CD4-positive, alpha-beta T cell (primary cell): Measurements from ENCODE around the gene ADCY7. TPM values are rescaled to one million over a fixed set of nuclear protein-coding genes. Genes with fewer than 3 reads are reported as not detected.

ENCODE experiments used
- ATAC-seq: fragments of 200-7000 bp; cut with Tn5 transposase; one replicate; pipeline ENCODE4 v1.10.0; 2022; ENCODE audit warnings: mild to moderate bottlenecking; ENCODE audit not compliant: poor library complexity
- CTCF ChIA-PET: fragments of 350-600 bp; sonication (Branson Sonifier 250); formaldehyde crosslinking; loops from one replicate; lab custom pipeline; 2021; ENCODE audit warnings: antibody characterized with exemption, inconsistent platforms; lab: Charles Lee
- POLR2A ChIA-PET: fragments of 350-600 bp; sonication (Branson Sonifier 250); formaldehyde crosslinking; loops from one replicate; lab custom pipeline; 2021; ENCODE audit warnings: antibody characterized with exemption, inconsistent platforms; lab: Charles Lee
- DNase-seq, 14 experiments: peaks; one replicate each; pipeline ENCODE4 v3.0.0-alpha.2; 2013 to 2020; ENCODE audit warnings: mixed read lengths in 2 of 14
- H3K27ac ChIP-seq, 2 donors: one replicate each; pipeline versions ENCODE4 v1.5.1 to v1.7.0; 2013; ENCODE audit warnings: low read length in 2 of 2, low read depth in 1 of 2, mild to moderate bottlenecking in 1 of 2
- H3K27me3 ChIP-seq, 2 experiments: 1 replicate in 1 of 2; 2 replicates in 1 of 2; pipeline versions ENCODE4 v1.6.1 to v1.7.0; 2013; ENCODE audit warnings: low read length in 2 of 2, control low read depth in 1 of 2, mild to moderate bottlenecking in 1 of 2, moderate library complexity in 1 of 2; ENCODE audit not compliant: insufficient read depth in 2 of 2, control insufficient read depth in 1 of 2
- H3K36me3 ChIP-seq: one replicate; pipeline ENCODE4 v1.6.1; 2013; ENCODE audit warnings: low read length, control low read depth; ENCODE audit not compliant: insufficient read depth
- H3K4me1 ChIP-seq: one replicate; pipeline ENCODE4 v1.6.1; 2013; ENCODE audit warnings: low read length, control low read depth; ENCODE audit not compliant: insufficient read depth
- H3K4me3 ChIP-seq: one replicate; pipeline ENCODE4 v1.5.1; 2013; ENCODE audit warnings: mild to moderate bottlenecking, low read length, moderate library complexity
- H3K9me3 ChIP-seq, 2 experiments: 1 replicate in 1 of 2; 2 replicates in 1 of 2; pipeline versions ENCODE4 v1.6.1 to v1.7.0; 2013; ENCODE audit warnings: low read length in 2 of 2, mild to moderate bottlenecking in 2 of 2, control low read depth in 1 of 2, moderate library complexity in 1 of 2; ENCODE audit not compliant: control insufficient read depth in 1 of 2, insufficient read depth in 1 of 2
- H3K27ac Mint-ChIP-seq: one replicate; pipeline ENCODE4 v1.8.0; 2020; ENCODE audit warnings: mixed read lengths
- H3K27me3 Mint-ChIP-seq: one replicate; pipeline ENCODE4 v1.8.0; 2021; ENCODE audit warnings: mixed read lengths
- H3K36me3 Mint-ChIP-seq: one replicate; pipeline ENCODE4 v1.8.0; 2021; ENCODE audit warnings: low read depth, mixed read lengths
- H3K4me1 Mint-ChIP-seq: one replicate; pipeline ENCODE4 v1.8.0; 2021; ENCODE audit warnings: low read depth, mixed read lengths
- H3K4me3 Mint-ChIP-seq: one replicate; pipeline ENCODE4 v1.8.0; 2020; ENCODE audit warnings: mild to moderate bottlenecking, mixed read lengths
- H3K9me3 Mint-ChIP-seq: one replicate; pipeline ENCODE4 v1.8.0; 2020; ENCODE audit warnings: mixed read lengths
- intact Hi-C, 2 experiments: fragments of 100-400 bp; cut with DNase I in 1 of 2; cut with micrococcal nuclease in 1 of 2; formaldehyde crosslinking; loops; one replicate each; pipeline versions ENCODE4 v1.15.1 to v1.9.0; 2023 to 2025; cut with DNase I, micrococcal nuclease
- total RNA-seq, 174 experiments: library from RNA in 2 of 174; stranded (reverse) in 2 of 174; gene quantifications; one replicate each; pipeline ENCODE4 v1.2.3 and lab custom pipeline; 2021 to 2026
- TF ChIP-seq, protein P1 (sequence below): fragments of 200-600 bp; IDR thresholded peaks from one replicate; pipeline ENCODE4 v1.8.0; 2022; ENCODE audit warnings: antibody characterized with exemption, mild to moderate bottlenecking

The ADCY7 gene
- total RNA-seq, 2 experiments from 2014 or later, result 136 to 147 TPM

DNA sequence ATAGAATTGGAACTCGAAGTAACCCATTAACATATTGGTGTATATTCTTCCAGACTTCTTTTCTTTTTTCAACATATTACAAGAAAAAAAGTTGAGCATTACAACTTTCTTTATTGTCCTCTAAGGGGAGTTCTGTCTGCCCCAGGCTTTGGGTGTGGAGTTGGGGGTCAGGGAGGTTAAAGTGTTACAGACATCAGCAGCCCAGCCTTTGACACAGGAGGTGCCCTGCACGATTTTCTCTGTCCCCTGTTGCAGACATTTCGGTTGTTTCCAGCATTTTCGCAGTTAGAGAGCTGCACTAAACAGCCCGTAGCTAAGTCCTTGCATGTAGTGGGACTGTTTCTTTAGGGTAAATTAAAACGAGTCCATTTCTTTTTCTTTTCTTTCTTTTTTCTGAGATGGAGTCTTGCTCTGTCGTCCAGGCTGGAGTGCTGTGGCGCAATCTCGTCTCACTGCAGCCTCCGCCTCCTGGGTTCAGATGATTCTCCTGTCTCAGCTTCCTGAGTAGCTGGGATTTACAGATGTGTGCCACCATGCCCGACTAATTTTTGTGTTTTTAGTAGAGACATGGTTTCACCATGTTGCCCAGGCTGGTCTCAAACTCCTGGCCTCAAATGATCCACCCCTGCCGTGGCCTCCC lies 13.4 kb upstream of the ADCY7 start:
- Histone ChIP-seq H3K9me3 (peaks cover 0 to 3% of the 10 kb centered on the region in 2 experiments), H3K27me3 (no peaks in the 10 kb centered on the region), H3K27ac (no peak overlapping the region), H3K4me3 (no peak overlapping the region), H3K4me1 (no peaks in the 10 kb centered on the region), H3K36me3 (no peaks in the 10 kb centered on the region)
- DNase-seq (no peak), ATAC-seq (no peak)
- Mint-ChIP-seq H3K36me3 (no peaks in the 10 kb centered on the region), H3K27me3 (no peaks in the 10 kb centered on the region), H3K27ac (no peak overlapping the region), H3K9me3 (no peaks in the 10 kb centered on the region), H3K4me1 (no peaks in the 10 kb centered on the region), H3K4me3 (no peak overlapping the region)
- CTCF ChIA-PET, result no interaction called here
- intact Hi-C loops, result no loop called here
- POLR2A ChIA-PET, result interaction anchor here (0.8 kb wide), 1 partner anchor 45 kb away, joined by 3 read pairs; no protein-coding TSS in a partner anchor
- TF ChIP-seq, protein P1, sequence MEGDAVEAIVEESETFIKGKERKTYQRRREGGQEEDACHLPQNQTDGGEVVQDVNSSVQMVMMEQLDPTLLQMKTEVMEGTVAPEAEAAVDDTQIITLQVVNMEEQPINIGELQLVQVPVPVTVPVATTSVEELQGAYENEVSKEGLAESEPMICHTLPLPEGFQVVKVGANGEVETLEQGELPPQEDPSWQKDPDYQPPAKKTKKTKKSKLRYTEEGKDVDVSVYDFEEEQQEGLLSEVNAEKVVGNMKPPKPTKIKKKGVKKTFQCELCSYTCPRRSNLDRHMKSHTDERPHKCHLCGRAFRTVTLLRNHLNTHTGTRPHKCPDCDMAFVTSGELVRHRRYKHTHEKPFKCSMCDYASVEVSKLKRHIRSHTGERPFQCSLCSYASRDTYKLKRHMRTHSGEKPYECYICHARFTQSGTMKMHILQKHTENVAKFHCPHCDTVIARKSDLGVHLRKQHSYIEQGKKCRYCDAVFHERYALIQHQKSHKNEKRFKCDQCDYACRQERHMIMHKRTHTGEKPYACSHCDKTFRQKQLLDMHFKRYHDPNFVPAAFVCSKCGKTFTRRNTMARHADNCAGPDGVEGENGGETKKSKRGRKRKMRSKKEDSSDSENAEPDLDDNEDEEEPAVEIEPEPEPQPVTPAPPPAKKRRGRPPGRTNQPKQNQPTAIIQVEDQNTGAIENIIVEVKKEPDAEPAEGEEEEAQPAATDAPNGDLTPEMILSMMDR, result no peak

DNA sequence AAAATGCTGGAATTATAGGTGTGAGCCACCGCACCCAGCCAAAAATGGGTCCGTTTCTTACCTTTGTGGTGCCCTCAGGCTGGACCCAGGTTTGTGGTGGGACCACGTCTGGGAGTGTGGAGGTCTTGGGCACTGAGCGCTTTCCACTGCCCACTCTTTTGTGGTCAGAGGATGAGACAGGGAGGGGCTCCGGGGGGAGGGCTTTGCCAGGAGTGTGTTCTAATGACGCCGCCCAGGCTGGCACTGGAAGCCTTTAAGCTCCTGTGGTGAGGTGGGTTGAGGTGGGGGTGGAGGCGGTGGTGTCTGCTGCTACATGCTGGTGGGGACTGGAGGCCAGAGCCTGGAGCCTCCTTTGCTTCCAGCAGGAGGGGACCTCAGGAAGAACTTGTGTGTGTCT lies 12.8 kb upstream of the ADCY7 start:
- intact Hi-C loops, result no loop called here
- ChIA-PET POLR2A (no interaction called here), CTCF (no interaction called here)
- H3K27me3 ChIP-seq, result no peaks in the 10 kb centered on the region
- no peak overlapping the region for H3K4me3 ChIP-seq
- Mint-ChIP-seq H3K9me3 (no peaks in the 10 kb centered on the region), H3K27me3 (no peaks in the 10 kb centered on the region), H3K4me3 (no peak overlapping the region), H3K36me3 (no peaks in the 10 kb centered on the region), H3K4me1 (no peaks in the 10 kb centered on the region), H3K27ac (no peak overlapping the region)
- no peaks in the 10 kb centered on the region for H3K4me1 ChIP-seq
- TF ChIP-seq, protein P1, result no peak
- H3K9me3 ChIP-seq, result peaks cover 0 to 3% of the 10 kb centered on the region in 2 experiments
- no peaks in the 10 kb centered on the region for H3K36me3 ChIP-seq
- H3K27ac ChIP-seq, result no peak overlapping the region
- no peak for DNase-seq
- ATAC-seq, result no peak

DNA sequence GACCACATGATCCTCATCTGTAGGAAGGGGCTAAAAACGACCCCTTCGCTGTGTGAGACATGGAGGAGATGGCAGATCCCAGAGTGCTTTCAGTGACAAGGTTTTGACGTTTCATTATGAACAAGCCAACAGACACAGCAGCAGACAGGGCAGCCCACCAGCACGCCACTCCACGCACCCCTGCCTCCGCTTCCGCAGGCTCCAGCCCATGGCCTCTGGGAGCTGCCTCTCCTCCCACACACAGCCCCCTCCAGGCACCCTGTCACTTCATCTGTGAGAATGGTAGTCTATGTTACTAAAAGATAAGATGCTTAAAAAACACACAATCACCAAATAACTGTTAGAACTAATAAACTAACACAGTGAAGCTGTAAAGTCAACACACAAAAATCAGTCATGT lies 12.3 kb upstream of the ADCY7 start:
- Histone ChIP-seq H3K9me3 (peaks cover 0 to 3% of the 10 kb centered on the region in 2 experiments), H3K27me3 (no peaks in the 10 kb centered on the region), H3K27ac (no peak overlapping the region), H3K4me1 (no peaks in the 10 kb centered on the region), H3K36me3 (no peaks in the 10 kb centered on the region), H3K4me3 (no peak overlapping the region)
- H3K4me3 Mint-ChIP-seq, result no peak overlapping the region
- POLR2A ChIA-PET, result interaction anchor here (1.0 to 1.5 kb wide), 2 partner anchors 14 to 21 kb away, joined by 3 to 4 read pairs; no protein-coding TSS in a partner anchor
- no peaks in the 10 kb centered on the region for H3K9me3 Mint-ChIP-seq
- no peaks in the 10 kb centered on the region for H3K36me3 Mint-ChIP-seq
- no peak overlapping the region for H3K27ac Mint-ChIP-seq
- peaks cover 1% of the 10 kb centered on the region for H3K4me1 Mint-ChIP-seq
- intact Hi-C loops, result no loop called here
- no peak for DNase-seq
- no peaks in the 10 kb centered on the region for H3K27me3 Mint-ChIP-seq
- TF ChIP-seq, protein P1, result no peak
- no peak for ATAC-seq
- CTCF ChIA-PET, result no interaction called here
